ENCODE results near the gene NFILZ.

The NFILZ gene, protein sequence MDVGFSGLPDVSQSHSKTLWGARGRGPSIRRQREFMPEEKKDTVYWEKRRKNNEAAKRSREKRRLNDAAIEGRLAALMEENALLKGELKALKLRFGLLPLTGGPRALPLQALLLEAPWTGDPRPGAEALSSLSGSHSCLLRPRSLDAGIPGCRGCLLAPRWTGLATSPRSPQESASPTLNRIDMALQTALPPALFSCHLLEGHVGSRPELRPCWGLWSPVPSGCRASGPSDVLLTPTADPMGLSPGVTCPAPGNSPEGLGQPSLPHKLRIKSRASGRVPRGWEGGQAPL

DNA sequence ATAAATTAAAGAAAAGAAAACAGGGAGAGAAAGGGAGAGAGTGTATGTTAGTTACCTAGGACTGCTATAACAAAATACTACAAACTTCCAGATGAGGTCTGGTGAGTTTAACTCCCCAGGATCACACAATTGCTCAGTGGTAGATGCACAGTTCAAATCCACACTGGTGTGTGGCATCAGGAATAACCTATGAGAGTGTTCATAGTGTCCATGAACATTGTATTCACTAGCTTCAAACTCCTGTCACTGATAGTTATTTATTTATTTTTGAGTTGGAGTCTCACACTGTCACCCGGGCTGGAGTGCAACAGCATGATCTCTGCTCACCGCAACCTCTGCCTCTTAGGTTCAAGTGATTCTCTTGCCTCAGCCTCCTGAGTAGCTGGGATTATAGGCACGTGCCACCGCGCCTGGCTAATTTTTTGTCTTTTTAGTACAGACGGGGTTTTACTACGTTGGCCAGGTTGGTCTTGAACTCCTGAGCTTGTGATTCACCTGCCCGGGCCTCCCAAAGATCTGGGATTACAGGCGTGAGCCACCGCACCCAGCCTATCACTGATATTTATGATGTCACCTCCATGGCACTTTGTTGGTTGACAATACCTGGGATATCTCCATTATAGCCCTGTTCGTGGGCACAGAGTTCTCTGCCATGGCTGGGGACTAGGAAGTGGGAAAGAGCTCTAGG is at the start of gene NFILZ:
TSS of gene NFILZ (plus strand) at position 638 of the 688 bp plus-strand sequence. CDS start 46,133 bp downstream, outside the sequence.
- no peak for DNase-seq

DNA sequence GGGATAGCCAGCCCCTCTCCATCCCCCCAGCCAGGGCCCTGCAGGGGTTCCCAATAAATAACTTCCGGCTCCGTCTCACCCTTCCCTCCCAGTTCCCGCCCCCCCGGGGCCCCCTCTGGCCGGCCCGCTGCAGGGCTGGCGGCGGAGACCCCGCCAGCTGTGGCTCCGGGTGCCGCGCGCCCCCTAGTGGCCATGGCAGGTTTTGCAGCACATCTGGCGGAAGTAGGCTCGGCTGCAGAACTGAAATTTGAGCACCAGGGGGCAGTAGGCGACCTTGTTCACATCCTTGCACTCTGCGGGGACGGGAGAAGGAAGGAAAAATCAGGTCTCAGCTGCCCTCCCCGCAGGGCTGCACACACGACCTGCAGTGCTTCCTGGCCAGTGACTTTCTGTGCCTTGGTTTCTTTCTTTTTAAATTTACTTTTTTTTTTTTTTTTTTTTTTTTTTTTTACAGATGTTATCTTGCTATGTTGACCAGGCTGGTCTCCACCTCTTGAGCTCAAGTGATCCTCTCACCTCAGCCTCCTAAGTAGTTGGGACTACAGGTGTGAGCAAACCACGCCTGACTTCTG is 49.6 kb upstream of the NFILZ start:
- DNase-seq: peak in 43 of 56 donors; percentile 9 to 76 (median 34)

DNA sequence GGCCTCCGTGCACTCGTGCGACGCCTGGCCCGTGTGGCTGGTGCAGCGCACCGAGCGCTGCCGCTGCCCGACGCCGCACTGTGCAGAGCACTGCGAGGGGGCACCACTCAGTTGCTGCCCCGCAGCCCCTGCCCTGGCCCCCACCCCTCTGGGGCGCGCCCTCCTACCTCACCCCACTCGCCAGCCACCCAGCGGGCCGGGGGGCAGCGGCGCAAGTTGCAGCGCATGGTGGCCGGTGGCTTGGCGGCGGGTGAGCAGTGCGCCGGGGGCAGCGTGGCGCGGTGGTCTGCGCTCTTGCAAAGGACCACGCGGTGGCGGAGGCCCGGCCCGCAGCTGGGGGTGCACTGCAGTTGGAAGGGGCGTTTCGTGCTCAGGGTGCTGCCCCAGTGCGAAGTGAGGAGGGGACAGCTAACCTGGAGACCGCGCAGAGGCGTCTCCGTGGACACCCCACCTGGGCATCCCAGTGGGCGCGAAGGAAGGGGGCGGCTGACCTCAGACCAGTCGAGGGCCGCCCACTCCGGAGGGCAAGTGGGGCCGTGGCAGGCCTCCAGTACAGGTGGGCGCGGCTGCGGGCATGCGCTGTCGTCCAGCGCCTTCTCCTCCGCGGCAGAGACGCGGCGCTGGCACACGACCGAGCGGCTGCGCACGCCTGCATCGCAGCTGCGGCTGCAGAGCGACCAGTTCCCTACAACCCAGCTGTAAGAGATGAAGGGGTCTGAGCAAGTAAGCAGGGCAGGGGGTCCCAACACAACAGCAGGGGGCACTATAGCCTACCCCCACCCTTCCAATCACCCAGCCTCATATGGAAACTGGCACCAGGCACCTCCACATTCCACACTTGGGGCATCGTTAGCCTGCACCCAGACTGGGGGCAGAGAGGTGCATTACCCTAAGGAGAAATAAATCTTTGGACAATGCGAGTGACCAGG is 45.2 kb upstream of the NFILZ start:
- no peak for DNase-seq

DNA sequence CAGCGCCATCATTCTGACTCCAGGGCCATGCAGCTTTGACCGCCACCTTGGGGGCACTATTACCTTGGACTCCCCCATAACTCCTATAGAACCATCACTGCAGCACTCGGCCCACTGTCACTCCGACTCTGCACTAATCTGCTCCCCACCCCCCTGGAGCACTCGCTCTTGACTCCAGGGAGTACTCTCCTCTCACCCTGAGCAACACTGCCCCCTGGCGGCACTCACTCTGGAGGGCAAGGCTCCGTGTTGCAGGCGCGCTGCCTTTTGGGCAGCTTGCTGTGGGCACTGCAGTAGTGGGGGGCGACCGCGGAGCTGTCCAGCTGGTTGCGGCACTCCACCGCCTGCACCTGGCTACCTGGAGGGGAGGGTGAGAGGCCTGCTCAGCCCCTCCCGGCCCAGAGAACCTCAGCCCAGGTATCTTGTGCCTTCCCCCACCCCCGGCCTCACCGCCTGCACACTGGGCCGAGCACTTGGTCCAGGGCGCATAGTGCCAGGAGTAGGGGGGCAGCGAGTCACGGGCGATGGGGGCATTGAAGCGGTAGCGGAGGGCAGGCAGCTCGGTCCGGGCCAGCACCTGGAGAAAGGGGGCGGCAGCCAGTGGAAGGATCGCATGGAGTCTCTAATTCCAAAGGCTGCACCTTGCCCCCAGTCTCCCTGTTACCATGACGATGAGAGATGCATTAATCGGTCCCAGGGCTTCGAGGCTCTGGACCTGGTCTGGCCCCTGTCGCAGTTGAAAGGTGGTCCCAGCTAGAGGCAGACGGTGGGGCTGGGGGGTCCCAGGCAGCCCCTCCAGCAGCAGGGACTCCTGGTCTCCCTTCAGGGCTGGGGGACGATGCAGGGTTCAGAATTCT is 44.3 kb upstream of the NFILZ start:
- peak in 5 of 56 donors; percentile 4 to 33 (median 10) for DNase-seq

DNA sequence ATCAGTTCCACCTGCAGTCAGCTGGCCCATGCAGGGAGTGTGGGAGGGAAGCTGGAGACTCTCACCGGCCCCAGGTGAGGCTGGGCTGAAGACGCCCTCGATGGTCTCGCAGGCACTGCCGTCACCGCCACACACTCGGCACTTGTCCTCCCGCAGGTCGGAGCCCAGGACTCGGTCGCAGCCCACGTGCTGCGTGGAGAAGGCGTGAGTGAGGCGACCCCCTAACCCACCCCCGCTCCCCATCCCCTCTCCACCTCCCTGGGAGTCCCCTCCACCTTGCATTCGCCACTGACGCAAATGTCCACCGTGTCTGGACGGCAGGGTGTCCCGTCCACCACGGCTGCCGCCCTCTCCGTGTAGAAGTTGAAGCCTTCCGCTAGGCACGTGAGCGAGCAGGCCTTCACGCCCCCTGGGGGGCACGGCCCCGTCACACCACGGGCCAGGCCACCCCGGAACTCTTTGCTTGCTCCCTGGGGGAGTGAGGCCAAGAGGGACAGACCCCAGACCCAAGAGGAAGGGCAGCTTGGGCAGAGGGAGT is 41.2 kb upstream of the NFILZ start:
- DNase-seq: no peak

DNA sequence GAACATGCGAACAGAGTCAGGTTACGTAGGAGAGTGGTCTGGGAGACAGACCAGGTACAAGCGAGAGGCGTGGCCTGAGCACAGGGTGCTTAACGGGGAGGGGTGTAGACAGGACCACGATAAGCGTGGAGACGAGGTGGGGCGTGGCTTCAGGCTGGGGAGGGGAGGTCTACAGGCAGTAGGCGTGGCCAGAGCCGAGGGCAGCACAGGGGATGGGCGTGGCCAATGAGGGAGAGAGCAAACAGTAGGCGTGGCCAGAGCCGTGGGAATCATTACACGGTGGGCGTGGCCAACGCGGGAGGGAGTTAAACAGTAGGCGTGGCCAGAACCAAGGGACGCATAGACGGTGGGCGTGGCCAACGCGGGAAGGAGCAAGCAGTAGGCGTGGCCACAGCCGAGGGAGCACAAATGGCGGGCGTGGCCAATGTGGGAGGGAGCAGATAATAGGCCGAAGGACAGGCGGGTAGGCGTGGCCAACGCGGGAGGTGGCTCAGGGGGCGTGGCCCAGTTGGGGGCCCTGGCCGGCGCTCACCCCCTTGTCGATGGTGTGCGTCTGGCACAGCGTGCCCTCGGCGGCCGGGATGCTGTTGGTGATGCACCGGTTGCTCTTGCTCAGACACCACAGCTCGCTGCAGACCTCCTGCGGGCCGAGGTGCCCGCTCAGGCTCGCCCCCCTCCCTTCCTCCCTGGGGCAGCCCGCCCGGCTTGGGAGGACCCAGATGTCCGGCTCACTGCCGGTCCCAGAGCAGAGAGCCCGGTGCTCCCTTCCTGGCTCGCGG is 38.0 kb upstream of the NFILZ start:
- peak in 54 of 56 donors; percentile 10 to 94 (median 76) for DNase-seq

DNA sequence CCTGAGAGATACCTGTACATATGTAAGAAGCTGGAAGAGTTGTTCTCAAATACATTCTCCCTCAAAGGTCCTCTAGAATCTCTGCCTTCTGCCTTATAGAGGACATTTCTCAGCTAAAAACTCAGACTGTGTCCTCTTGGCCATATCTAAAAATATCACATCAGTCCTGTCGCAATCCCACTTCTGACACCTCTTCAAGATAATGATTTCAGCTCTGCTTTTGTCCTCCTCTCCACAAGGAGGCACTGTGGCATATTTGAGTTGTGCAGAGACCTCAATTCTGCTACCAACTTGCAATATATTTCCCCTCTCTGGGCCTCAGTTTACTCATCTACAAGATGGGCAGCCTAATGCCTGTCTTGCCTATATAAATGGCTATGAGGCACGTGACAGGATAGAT is 36.5 kb upstream of the NFILZ start:
- DNase-seq: no peak

DNA sequence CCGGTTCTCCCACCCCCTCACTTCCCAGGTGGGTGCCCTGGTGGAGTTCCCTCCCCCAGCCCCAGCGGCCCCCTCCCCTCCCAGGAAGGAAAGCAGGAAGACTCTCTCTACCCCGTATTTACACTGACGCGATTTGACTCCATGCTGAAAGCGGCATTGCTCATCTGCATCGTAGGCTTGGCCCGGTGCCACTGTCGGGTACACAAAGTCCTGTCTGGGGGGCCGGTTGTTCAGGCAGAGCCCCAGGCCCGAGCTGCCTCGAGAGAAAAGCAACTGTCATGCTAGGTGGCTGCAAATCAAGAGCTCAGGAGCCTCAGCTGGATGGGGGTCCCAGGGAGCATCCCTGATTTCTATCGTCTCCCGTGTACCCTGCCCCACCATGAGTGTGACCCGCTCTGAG is 34.8 kb upstream of the NFILZ start:
- DNase-seq: no peak

DNA sequence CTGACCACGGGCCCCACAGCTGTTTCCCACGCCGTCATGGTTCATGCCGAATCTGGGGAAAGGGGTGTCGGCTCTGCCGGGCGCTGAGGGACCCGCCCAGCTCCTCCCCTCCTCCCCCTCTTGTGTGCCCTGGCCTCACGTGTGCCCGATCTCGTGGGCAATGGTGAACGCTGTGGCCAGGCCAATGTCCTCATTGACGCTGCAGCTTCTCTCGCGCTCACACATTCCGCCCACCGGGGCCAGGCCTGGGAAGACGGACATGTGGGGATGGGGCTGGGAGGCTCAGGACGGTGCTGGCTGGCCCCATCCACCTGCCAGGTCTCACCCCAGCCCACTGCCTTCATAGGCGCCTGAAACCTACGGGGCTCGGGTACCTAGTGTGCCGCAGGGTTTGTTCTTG is 34.3 kb upstream of the NFILZ start:
- DNase-seq: no peak

DNA sequence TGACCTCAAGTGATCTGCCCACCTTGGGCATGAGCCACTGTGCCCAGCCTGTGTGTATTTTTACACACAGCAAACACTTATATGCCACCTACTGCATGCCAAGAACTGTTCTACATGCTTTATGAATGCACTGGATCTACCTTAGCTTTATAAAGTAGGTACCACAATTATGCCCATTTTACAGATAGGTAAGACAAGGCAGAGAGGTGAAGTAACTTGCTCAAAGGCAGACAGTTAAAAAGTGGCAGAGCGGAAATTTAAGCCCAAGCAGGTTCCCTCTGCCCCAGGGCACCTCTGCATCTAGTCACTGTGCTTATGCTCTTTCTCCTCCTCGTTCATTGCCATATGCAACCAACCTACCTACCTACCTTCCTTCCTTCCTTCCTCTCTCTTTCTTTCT is 30.4 kb upstream of the NFILZ start:
- no peak for DNase-seq

DNA sequence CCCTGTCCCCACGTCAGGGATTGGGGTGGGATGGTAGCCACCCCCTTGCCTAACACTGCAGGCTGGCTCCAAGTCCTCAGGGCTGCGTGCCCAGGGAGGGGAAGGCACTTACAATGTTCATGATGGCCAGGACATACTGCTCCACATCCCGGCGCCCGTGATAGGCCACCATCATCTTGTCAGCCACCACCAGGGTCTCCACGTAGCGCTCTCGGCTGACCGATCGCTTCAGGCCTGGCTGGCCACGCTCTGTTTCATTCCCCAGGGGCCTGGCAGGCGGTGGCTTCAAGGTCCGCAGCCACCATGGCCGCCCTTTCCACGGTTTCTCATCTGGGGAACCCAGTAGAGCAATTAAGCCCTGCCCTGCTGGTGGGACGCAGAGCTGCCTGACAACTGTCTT is 29.6 kb upstream of the NFILZ start:
- no peak for DNase-seq

DNA sequence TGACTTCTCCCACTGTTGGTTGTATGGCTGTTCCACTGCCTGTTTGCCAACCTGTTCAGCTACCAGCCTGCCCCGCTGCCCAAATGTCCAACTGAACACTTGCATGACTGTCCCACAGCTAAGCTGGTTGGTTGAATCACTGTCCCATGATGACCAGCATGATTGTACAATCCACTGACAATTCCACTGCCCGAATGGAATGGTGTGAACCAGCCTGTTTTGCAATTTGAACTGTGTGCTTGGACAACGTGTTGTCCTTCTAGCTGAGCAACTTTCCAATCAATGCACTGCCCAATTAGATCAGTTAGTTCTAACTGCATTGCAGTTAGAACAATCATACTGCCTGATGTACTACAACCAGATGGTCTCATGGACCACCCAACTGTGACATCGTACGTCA is 28.6 kb upstream of the NFILZ start:
- DNase-seq: no peak

DNA sequence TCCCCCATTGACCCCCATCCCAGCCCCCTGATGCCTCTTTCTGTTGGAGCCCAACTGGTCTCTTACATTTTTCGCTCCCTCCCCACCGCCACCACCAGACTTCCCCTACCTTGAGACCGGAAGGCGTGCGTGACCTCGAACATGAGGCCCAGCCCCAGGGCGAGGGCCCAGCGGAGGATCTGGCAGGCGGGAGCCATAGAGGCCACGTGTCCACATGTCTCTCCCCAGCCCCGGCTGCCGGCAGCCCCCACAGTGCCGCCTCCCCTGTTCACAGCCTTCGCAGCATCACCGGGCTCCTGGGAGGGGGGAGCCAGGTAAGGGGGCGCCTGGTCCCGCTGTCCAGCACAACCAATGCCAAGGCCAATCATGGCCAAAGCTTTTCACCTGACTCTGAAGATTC is 24.9 kb upstream of the NFILZ start:
- no peak for DNase-seq

DNA sequence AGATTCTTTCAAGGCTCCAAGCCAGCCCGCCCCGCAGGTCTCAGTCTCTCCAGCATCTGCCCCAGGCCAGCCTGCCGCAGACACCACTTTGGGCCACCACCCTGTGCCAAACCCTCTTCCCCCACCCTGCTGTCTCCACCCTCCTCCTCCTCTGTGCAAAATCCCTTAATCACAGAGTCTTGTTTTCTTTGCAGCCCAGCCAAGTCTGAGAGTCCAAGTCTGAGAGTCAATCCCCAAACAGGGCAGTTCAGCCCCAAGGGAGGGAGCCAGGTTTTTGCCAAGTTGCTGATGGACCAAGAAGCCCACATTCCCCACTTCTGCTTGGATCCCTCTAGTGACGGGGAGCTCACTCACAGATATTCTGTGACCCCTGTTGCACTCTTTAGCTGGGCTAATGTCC is 23.0 kb upstream of the NFILZ start:
- DNase-seq: no peak

DNA sequence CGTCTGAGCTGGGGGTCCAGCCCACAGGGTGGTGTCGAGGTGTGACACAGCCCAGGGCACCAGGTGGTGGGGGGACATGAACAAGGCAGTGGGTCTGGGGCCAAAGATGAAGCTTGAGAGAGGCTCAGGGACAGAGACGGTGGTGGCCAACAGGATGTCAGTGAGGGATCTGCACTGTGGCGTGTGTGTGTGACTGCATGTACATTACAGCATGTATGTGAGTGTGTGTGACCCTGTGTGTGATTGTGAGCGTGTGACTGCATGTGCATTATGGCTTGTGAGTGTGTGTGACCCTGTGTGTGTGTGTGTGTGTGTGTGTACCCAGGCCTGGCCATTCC is 21.5 kb upstream of the NFILZ start:
- no peak for DNase-seq

DNA sequence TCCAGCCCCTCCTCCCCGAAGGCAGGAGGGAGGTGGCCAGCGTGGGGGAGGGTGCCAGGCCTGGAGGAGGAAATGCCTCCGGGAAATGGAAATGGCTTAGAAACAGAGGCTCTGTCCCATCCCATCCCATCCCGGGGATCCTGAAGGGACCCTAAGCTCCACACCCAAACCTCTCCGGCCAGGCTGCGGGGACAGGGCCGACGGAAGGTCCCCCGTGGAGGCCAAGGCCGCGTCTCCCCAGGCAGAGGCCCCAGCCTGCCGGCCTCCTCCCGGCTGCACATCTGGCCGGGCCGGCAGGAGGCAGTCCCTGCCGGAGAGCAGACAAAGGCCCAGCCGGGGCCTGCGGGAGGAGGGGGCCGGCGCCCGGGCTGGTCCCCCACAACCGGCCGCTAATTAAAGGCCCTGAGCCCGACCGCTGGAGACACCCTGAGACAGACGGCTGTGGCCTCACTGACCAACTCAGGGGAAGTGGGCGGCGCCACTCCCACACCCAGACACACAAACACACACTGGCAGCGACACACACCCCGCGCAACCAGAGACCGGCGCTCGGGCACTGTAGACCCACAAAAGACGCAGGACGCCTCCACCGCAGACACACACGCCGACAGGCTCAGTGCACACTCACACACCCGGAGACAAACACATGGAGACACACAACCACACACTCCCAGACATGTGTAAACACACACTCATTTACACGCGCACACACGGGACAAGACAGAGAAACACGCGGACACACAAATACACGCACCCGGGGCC is 21.0 kb upstream of the NFILZ start:
- DNase-seq: peak in 15 of 56 donors; percentile 2 to 40 (median 15)

DNA sequence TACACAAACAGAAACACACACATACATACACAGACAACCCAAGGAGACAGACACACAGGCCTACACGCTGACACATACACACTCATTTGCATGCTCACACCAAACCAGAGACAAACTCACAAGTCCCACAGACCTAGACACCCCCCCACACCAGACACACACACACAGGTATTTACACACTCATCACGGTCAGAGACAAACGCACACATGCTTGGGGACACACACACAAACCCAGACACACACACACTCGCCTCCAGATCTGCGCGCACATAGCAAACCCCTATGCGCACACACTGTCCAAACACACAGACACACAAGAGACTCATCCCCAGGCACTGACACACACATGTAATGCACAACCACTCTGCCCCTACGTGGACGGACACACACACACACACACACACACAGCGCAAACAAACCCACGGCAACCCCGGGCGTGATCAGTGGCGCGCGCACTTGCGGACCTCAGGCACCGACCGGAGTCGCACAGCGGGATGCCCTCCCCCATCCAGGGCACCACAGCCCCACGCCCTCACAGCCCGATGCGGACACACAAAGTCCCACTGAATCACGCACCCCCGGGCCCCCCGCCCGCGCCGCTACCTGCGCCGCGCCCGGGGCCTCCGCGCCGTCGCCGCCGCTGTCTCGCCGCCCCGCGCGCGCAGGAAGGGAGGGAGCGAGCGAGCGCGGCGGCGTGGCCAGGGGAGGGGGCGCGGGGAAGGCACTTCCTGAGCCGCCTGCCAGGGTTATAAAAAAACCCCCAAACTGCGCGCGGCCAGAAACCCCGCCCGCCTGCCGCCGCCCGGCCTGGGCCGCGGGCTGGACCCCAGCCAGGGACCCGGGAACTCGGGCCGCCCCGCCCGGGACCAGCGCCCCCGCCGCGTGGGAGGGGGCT is 20.1 kb upstream of the NFILZ start, which contains the start of gene ADAMTS10:
TSS of gene ADAMTS10 (minus strand) at position 675 of the 895 bp plus-strand sequence. CDS start 5,005 bp downstream, outside the sequence.
- DNase-seq: peak in 9 of 56 donors; percentile 11 to 42 (median 24)

DNA sequence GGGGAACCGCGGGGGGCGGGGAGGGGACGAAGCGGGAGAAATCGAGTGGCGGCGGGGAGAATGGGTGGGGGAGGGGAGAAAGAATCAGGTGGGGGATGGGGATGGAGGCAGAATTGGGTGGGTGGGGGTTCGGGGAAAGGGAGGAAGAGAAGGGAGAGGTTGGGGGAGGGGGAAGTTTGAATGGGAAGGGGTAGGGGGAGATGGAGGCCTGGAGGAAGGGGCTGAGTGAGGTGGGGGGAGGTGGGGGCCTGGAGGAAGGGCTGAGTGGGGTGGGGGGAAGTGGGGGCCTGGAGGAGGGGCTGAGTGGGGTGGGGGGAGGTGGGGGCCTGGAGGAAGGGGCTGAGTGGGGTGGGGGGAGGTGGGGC is 19.5 kb upstream of the NFILZ start:
- no peak for DNase-seq
